Body of pancreas (tissue), 4 donors: ENCODE measurements around the gene INTS3. TPM values are rescaled to one million over a fixed set of nuclear protein-coding genes. Genes with fewer than 3 reads are reported as not detected.

Experiments
- ATAC-seq: fragments of 150-250 bp; one replicate; pipeline ENCODE4 v1.9.1; 2016
- DNase-seq, 4 donors: peaks; one replicate each; pipeline ENCODE4 v3.0.0-alpha.2; 2019
- H3K27ac ChIP-seq, 4 donors: fragments of 200-600 bp; sonication (generic); 1 replicate in 3 of 4; 2 replicates in 1 of 4; pipeline versions ENCODE4 v1.5.1 to v1.6.1; 2016 to 2019; ENCODE audit warnings: mild to moderate bottlenecking in 1 of 4, mixed read lengths in 1 of 4, moderate library complexity in 1 of 4
- H3K27me3 ChIP-seq, 2 donors: fragments of 200-600 bp; sonication (generic); one replicate each; pipeline ENCODE4 v1.6.0; 2016; ENCODE audit warnings: mild to moderate bottlenecking in 1 of 2
- H3K36me3 ChIP-seq, 2 donors: fragments of 200-600 bp; sonication (generic); replicated peaks in 1 of 2; 2 replicates each; pipeline ENCODE4 v1.5.1; 2016; ENCODE audit warnings: low read depth in 2 of 2; ENCODE audit not compliant: insufficient read depth in 1 of 2
- H3K4me1 ChIP-seq: fragments of 200-600 bp; sonication (generic); one replicate; pipeline ENCODE4 v1.6.0; 2016
- H3K4me3 ChIP-seq, 2 donors: fragments of 200-600 bp; sonication (generic); 1 replicate in 1 of 2; 2 replicates in 1 of 2; pipeline ENCODE4 v1.5.1; 2016 to 2019
- H3K9me3 ChIP-seq, 3 donors: fragments of 200-600 bp; sonication (generic); 1 replicate in 2 of 3; 2 replicates in 1 of 3; pipeline ENCODE4 v1.5.1; 2016
- POLR2A ChIP-seq, 3 donors: fragments of 450-650 bp; IDR thresholded peaks; one replicate each; pipeline ENCODE4 v1.6.1; 2016; ENCODE audit warnings: antibody characterized with exemption in 3 of 3, mild to moderate bottlenecking in 2 of 3
- WGBS, 2 donors: methylation state at CpG; one replicate each; pipeline ENCODE4 v1.1.5; 2017; 5-methylcytosine and 5-hydroxymethylcytosine counted together
- intact Hi-C: fragments of 100-400 bp; cut with DNase I; formaldehyde crosslinking; loops from one replicate; pipeline ENCODE4 v1.15.1; 2023
- total RNA-seq, 2 donors: library from RNA; depleted of rRNA; stranded (reverse); fragments of >200 nt; gene quantifications; one replicate each; pipeline ENCODE4 v1.1.0, GENCODE V29; 2016
- TF ChIP-seq, protein P1 (sequence below), 7 experiments: fragments of 450-650 bp in 4 of 7; fragments of 200-600 bp in 3 of 7; sonication (generic) in 3 of 7; IDR thresholded peaks; one replicate each; pipeline ENCODE4 v1.5.1; 2016 to 2019; ENCODE audit warnings: antibody characterized with exemption in 7 of 7

The INTS3 gene
- total RNA-seq, 2 donors from 2014 or later, result 25.4 to 33.3 TPM

DNA sequence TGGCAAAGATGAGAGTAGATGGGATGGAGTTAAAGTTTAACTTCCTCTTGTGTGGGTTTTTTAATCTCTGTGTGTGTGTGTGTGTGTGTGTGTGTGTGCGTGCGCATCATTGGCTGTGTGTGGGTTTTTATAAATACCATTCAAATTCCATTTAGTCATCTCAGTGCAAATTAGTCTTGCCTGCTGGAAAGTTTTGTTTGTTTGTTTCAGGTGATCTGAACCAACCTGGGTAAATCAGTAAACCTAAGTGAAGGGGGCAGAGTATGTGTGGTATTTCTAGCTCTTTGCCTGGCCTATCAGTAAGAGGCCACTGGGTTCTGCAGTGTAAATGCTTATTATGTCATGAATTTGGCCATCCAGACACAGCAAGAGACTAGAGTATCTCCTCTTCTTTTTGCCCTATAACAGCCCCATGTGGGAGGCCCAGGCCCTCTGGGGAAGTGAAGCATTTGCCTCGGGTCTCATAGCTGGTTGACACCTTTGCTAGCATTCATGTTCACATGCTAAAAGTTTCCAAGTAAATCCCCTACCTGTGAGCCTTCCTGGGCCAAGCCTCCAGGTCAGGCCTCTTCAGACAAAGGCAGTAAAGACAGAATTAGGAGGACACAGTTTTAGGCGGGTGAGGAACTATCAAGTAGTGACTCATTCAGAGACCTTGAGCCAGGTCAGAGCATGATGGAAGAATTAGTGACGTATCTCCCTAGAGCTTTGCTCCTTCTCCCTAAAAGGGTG, 14.7 kb downstream of the INTS3 start:
- H3K27ac ChIP-seq, result peak overlapping the region; percentile 72 to 84 (median 80)
- peak in 1 of 3 donors; percentile 21 for TF ChIP-seq POLR2A (IDR thresholded peaks at IDR 0.05)
- TF ChIP-seq, protein P1, sequence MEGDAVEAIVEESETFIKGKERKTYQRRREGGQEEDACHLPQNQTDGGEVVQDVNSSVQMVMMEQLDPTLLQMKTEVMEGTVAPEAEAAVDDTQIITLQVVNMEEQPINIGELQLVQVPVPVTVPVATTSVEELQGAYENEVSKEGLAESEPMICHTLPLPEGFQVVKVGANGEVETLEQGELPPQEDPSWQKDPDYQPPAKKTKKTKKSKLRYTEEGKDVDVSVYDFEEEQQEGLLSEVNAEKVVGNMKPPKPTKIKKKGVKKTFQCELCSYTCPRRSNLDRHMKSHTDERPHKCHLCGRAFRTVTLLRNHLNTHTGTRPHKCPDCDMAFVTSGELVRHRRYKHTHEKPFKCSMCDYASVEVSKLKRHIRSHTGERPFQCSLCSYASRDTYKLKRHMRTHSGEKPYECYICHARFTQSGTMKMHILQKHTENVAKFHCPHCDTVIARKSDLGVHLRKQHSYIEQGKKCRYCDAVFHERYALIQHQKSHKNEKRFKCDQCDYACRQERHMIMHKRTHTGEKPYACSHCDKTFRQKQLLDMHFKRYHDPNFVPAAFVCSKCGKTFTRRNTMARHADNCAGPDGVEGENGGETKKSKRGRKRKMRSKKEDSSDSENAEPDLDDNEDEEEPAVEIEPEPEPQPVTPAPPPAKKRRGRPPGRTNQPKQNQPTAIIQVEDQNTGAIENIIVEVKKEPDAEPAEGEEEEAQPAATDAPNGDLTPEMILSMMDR (IDR thresholded peaks at IDR 0.05), result no peak
- H3K4me1 ChIP-seq, result peaks cover 26% of the 10 kb centered on the region
- no peaks in the 10 kb centered on the region for H3K27me3 ChIP-seq
- H3K9me3 ChIP-seq, result no peaks in the 10 kb centered on the region
- DNase-seq, result peak; percentile 45 to 75 (median 67)
- WGBS, 2 donors, result 32 to 49% methylated on average over 5 of the region's 5 CpGs
- H3K4me3 ChIP-seq, result no peak overlapping the region
- peaks cover 0 to 6% of the 10 kb centered on the region in 2 donors for H3K36me3 ChIP-seq
- ATAC-seq, result peak; percentile 93
- intact Hi-C loops, result no loop called here

DNA sequence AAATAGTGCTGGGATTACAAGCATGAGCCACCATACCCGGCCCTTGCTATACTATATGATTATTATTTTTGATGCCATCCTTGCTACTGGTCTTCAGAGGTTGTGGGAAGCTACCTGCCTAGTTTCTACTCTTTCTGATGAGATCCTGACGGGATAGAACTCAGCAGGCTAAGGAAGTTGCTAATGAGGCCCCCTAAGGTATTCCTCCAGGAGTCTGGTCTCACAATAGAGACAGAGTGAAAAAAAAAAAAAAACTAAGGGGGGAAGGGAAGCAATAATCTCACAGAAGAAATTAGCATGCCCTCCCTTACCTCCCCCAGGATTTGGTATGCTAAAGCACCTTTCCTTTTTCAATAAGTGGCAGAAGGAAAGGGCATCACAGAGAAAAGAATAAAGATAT, 17.6 kb downstream of the INTS3 start:
- intact Hi-C loops, result no loop called here
- peaks cover 2 to 10% of the 10 kb centered on the region in 2 donors for H3K36me3 ChIP-seq

DNA sequence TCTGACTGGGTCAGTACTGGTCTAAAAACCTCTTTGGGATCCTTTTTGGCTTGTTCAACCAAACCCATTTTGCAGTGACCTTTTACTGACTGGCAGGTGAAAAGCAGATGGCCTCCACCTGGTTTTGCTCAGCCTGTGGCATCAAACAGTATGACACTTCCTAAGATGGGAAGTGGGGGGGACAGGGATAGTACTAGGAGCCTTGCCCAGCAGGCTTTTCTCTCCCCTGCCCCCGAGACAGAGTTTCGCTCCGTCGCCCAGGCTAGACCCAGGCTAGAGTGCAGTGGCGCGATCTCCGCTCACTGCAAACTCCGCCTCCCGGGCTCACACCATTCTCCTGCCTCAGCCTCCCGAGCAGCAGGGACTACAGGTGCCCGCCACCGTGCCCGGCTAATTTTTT, 18.3 kb downstream of the INTS3 start:
- TF ChIP-seq, protein P1 (IDR thresholded peaks at IDR 0.05), result no peak
- no peak for TF ChIP-seq POLR2A (IDR thresholded peaks at IDR 0.05)
- H3K9me3 ChIP-seq, result no peaks in the 10 kb centered on the region
- no peak for ATAC-seq
- WGBS, 2 donors, result 94 to 97% methylated on average over 13 of the region's 13 CpGs
- H3K27ac ChIP-seq, result no peak overlapping the region
- no peaks in the 10 kb centered on the region for H3K27me3 ChIP-seq
- no peak for DNase-seq
- H3K36me3 ChIP-seq, result peaks cover 3 to 4% of the 10 kb centered on the region in 2 donors
- H3K4me3 ChIP-seq, result no peak overlapping the region
- intact Hi-C loops, result no loop called here
- H3K4me1 ChIP-seq, result peaks cover 29% of the 10 kb centered on the region

More for the DNA sequence above, 17.6 kb downstream of the INTS3 start:
- WGBS, 2 donors, result 90 to 96% methylated on average over 2 of the region's 2 CpGs
- Histone ChIP-seq H3K27ac (peak overlapping the region in 1 of 4 donors; percentile 17), H3K9me3 (no peaks in the 10 kb centered on the region), H3K4me1 (peaks cover 29% of the 10 kb centered on the region), H3K27me3 (no peaks in the 10 kb centered on the region), H3K4me3 (no peak overlapping the region)
- ATAC-seq, result no peak
- DNase-seq, result no peak
- TF ChIP-seq, protein P1 (IDR thresholded peaks at IDR 0.05), result no peak
- no peak for TF ChIP-seq POLR2A (IDR thresholded peaks at IDR 0.05)

DNA sequence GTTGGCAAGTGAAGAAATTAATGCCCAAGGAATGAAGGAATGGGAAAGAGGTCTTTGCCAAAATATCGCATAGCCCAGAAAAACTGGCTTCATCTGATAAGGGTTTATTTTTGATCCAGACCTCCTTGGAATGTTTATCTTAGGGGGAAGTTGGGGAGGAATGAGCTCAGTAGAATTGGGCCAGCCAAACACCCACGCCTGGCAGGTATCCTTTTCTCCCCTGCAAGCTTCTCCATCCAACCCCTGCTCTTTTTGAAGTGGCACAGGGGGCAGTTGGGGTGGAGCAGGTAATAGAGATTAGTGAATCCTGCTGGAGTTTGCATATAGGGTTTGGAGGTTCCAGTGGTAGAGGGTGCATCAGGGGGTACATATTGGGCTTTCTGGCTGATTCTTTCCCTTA, 21.1 kb downstream of the INTS3 start:
- H3K4me1 ChIP-seq, result peaks cover 4% of the 10 kb centered on the region
- H3K9me3 ChIP-seq, result no peaks in the 10 kb centered on the region
- intact Hi-C loops, result no loop called here
- H3K27me3 ChIP-seq, result no peaks in the 10 kb centered on the region
- 45 to 60% methylated on average over 2 of the region's 2 CpGs for WGBS, 2 donors
- no peak overlapping the region for H3K4me3 ChIP-seq
- no peak overlapping the region for H3K27ac ChIP-seq
- DNase-seq (no peak), ATAC-seq (no peak)
- TF ChIP-seq, protein P1 (IDR thresholded peaks at IDR 0.05), result no peak
- TF ChIP-seq POLR2A (IDR thresholded peaks at IDR 0.05), result no peak
- peaks cover 4 to 6% of the 10 kb centered on the region in 2 donors for H3K36me3 ChIP-seq
